Right lobe of liver (tissue), 6 donors: ENCODE data around the gene CYFIP2. TPM values are rescaled to one million over a fixed set of nuclear protein-coding genes. Genes with fewer than 3 reads are reported as not detected.

Experiments
- ATAC-seq, 4 donors: fragments of 200-7000 bp; cut with Tn5 transposase; one replicate each; pipeline ENCODE4 v1.9.1; 2020; ENCODE audit warnings: mild to moderate bottlenecking in 4 of 4, moderate library complexity in 4 of 4
- DNase-seq, 3 donors: peaks; one replicate each; pipeline ENCODE4 v3.0.0-alpha.2; 2020
- H3K27ac ChIP-seq, 3 donors: fragments of 200-600 bp; one replicate each; pipeline ENCODE4 v1.8.0; 2022
- H3K27me3 ChIP-seq, 2 donors: fragments of 200-600 bp; one replicate each; pipeline ENCODE4 v1.8.0; 2022
- H3K36me3 ChIP-seq, 4 donors: fragments of 200-600 bp; sonication (generic) in 1 of 4; one replicate each; pipeline versions ENCODE4 v1.5.1 to v1.8.0; 2017 to 2022; ENCODE audit warnings: control low read depth in 1 of 4
- H3K4me1 ChIP-seq, 4 donors: fragments of 200-600 bp; sonication (generic) in 1 of 4; one replicate each; pipeline versions ENCODE4 v1.5.1 to v1.8.0; 2017 to 2022; ENCODE audit warnings: control low read depth in 1 of 4
- H3K4me3 ChIP-seq, 3 donors: fragments of 200-600 bp; one replicate each; pipeline ENCODE4 v1.8.0; 2022
- H3K9me3 ChIP-seq, 4 donors: fragments of 200-600 bp; sonication (generic) in 1 of 4; one replicate each; pipeline versions ENCODE4 v1.5.1 to v1.8.0; 2017 to 2022; ENCODE audit warnings: control low read depth in 1 of 4
- POLR2A ChIP-seq: fragments of 450-650 bp; IDR thresholded peaks from one replicate; pipeline ENCODE4 v1.6.1; 2017; ENCODE audit warnings: antibody characterized with exemption, mild to moderate bottlenecking
- WGBS: methylation state at CpG from one replicate; pipeline ENCODE4 v1.1.6; 2018; ENCODE audit warnings: low coverage, low lambda C conversion rate; ENCODE audit not compliant: insufficient coverage; ENCODE audit errors: missing lambda C conversion rate; 5-methylcytosine and 5-hydroxymethylcytosine counted together
- intact Hi-C, 2 donors: fragments of 100-400 bp; cut with DNase I; formaldehyde crosslinking; loops; one replicate each; pipeline versions ENCODE4 v1.11.2 to v1.14.1; 2022
- total RNA-seq, 6 experiments: library from RNA; depleted of rRNA in 2 of 6; stranded (reverse); fragments of >200 nt in 2 of 6; fragmentation: NEBNext Ultra II Directional in 3 of 6; extraction: Animal tissue kit (Norgen Biotek cat#: 25700) in 3 of 6; gene quantifications; one replicate each; pipeline versions ENCODE4 v1.1.0 to v1.2.4, GENCODE V29; 2016 to 2023
- TF ChIP-seq, protein P1 (sequence below), 4 donors: fragments of 200-600 bp in 3 of 4; fragments of 450-650 bp in 1 of 4; IDR thresholded peaks; one replicate each; pipeline versions ENCODE4 v1.5.1 to v1.8.0; 2016 to 2022; ENCODE audit warnings: antibody characterized with exemption in 4 of 4, mild to moderate bottlenecking in 2 of 4
- donor health status: DM: no; HTN: yes; CAD: no.
- donor health status: DM: no; HTN: no; CAD: no.
- donor health status: DM: no; HTN: no; CAD: no.
- donor health status: DM: no; HTN: yes; CAD: no.
- donor health status: DM: no; HTN: yes; CAD: no.

Gene CYFIP2
- total RNA-seq, 6 experiments from 2014 or later, result 20.6 to 89.1 (median 49.6) TPM

DNA sequence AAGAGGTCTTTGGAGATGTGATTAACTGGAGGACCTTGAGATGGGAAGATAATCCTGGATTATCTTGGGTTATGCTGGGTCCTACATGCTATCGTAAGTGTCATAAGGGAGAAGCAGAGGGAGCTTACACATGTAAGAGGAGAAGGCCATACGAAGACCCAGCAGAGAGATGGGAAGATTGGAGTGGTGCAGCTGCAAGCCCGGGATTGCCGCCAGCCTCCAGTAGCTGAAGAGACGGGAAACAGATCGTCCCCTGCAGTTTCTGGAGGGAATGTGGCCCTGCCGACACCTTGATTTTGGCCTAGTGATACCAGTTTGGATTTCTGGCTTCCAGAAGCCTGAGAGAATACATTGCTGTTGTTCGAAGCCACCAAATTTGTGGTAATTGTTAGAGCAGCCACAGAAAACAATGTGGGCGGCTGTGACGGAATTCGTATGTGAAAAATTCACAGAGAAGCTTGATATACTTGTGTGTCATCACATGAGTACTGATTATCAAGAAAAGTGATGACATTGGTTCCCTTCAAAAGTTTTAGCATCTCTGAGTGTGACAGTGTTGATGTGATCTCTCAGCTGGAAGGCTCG lies 86.9 kb downstream of the CYFIP2 start:
- intact Hi-C loops, result no loop called here
- no peaks in the 10 kb centered on the region for H3K4me1 ChIP-seq
- 96% methylated on average over 4 of the region's 12 CpGs for WGBS
- H3K9me3 ChIP-seq, result no peaks in the 10 kb centered on the region
- ATAC-seq, result no peak
- TF ChIP-seq, protein P1, sequence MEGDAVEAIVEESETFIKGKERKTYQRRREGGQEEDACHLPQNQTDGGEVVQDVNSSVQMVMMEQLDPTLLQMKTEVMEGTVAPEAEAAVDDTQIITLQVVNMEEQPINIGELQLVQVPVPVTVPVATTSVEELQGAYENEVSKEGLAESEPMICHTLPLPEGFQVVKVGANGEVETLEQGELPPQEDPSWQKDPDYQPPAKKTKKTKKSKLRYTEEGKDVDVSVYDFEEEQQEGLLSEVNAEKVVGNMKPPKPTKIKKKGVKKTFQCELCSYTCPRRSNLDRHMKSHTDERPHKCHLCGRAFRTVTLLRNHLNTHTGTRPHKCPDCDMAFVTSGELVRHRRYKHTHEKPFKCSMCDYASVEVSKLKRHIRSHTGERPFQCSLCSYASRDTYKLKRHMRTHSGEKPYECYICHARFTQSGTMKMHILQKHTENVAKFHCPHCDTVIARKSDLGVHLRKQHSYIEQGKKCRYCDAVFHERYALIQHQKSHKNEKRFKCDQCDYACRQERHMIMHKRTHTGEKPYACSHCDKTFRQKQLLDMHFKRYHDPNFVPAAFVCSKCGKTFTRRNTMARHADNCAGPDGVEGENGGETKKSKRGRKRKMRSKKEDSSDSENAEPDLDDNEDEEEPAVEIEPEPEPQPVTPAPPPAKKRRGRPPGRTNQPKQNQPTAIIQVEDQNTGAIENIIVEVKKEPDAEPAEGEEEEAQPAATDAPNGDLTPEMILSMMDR (IDR thresholded peaks at IDR 0.05), result no peak
- no peak for TF ChIP-seq POLR2A
- no peaks in the 10 kb centered on the region for H3K36me3 ChIP-seq
- no peak overlapping the region for H3K27ac ChIP-seq
- no peak for DNase-seq
- no peaks in the 10 kb centered on the region for H3K27me3 ChIP-seq
- H3K4me3 ChIP-seq, result no peak overlapping the region

DNA sequence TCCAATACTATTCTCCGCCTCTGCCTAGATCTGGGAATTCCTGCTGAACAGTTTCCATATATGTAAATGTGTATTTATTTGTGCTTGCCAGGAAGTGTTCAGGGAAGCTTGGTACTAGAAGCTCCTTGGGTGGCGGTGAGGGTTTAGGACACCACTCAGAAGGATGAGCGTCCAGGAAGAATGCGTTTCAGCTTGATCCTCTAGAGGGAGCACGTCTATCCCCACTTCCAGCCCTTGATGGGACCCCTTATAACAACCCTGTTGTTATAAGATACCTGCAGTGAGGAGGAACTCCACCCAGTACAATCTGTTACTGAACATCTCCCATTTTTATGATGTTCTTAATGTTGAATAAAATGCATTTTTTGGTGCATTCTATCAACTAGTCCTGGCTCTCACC lies 88.9 kb downstream of the CYFIP2 start:
- no peaks in the 10 kb centered on the region for H3K4me1 ChIP-seq
- WGBS, result 80% methylated on average over 4 of the region's 5 CpGs
- H3K27me3 ChIP-seq, result no peaks in the 10 kb centered on the region
- TF ChIP-seq, protein P1 (IDR thresholded peaks at IDR 0.05), result peak in 1 of 4 donors; percentile 18
- no peak for TF ChIP-seq POLR2A
- peaks cover 0 to under 1% (median 0%) of the 10 kb centered on the region in 4 donors for H3K36me3 ChIP-seq
- no peak overlapping the region for H3K27ac ChIP-seq
- DNase-seq (no peak), ATAC-seq (peak in 1 of 4 donors; percentile 35)
- H3K9me3 ChIP-seq, result no peaks in the 10 kb centered on the region
- intact Hi-C loops, result no loop called here
- H3K4me3 ChIP-seq, result no peak overlapping the region

DNA sequence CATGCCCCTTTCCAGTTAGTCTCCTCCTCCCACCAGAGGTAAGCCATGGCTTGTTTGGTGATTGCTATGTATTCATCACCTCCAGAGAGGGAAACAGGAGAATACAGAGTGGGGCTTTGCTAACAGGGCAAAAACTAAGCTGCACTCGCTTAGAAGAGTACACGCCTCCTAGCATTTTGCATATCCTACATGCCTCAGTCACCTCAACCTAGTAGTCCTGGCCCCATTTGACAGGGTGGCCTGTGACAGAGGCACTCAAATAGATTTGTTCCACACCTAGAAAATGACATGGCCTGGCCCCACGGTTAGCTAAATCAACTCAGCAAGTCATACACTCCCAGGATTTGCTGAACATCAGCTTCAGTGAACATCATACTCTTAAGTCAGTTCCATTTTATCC lies 90.7 kb downstream of the CYFIP2 start:
- no CpG with 5 or more reads among the region's 3 CpGs for WGBS
- H3K4me1 ChIP-seq, result no peaks in the 10 kb centered on the region
- TF ChIP-seq POLR2A, result no peak
- TF ChIP-seq, protein P1 (IDR thresholded peaks at IDR 0.05), result no peak
- H3K27ac ChIP-seq, result no peak overlapping the region
- peaks cover 0 to 12% (median 0%) of the 10 kb centered on the region in 4 donors for H3K36me3 ChIP-seq
- DNase-seq (no peak), ATAC-seq (no peak)
- intact Hi-C loops, result no loop called here
- H3K27me3 ChIP-seq, result no peaks in the 10 kb centered on the region
- H3K9me3 ChIP-seq, result no peaks in the 10 kb centered on the region
- no peak overlapping the region for H3K4me3 ChIP-seq

DNA sequence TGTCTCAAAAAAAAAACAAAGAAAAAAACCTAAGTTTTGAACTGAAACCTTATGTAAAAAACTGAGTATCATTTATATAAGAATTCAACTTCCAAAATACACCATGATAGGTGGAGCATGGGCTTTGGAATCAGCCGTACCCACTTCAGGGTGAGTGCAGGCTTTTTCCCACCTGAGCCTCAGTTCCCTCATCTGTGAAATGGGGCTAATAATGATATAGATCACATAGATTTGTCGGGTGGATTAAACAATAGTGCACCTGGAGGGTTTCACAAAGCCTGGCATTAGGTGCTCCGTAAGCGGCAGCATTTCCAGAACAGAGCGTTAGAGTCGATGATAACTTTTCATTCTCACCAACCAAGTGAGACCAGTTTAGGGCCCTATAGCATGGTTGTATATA lies 91.9 kb downstream of the CYFIP2 start:
- no peaks in the 10 kb centered on the region for H3K27me3 ChIP-seq
- no peaks in the 10 kb centered on the region for H3K9me3 ChIP-seq
- DNase-seq, result no peak
- no peak for ATAC-seq
- TF ChIP-seq, protein P1 (IDR thresholded peaks at IDR 0.05), result no peak
- TF ChIP-seq POLR2A, result no peak
- intact Hi-C loops, result no loop called here
- WGBS, result 95% methylated on average over 6 of the region's 6 CpGs
- H3K4me3 ChIP-seq, result no peak overlapping the region
- H3K27ac ChIP-seq, result no peak overlapping the region
- H3K36me3 ChIP-seq, result peaks cover 0 to 14% (median 0%) of the 10 kb centered on the region in 4 donors
- no peaks in the 10 kb centered on the region for H3K4me1 ChIP-seq
